ENCODE results near the gene QPCTL. TPM values are rescaled to one million over a fixed set of nuclear protein-coding genes. Genes with fewer than 3 reads are reported as not detected.

Gene QPCTL
- total and polyA plus RNA-seq, 10 of the 15 experiments (the other 5 are each of a cell fraction or from before 2014, with no cell fraction given), result 1.1 to 22.6 (median 11.2) TPM

- no peak for TF ChIP-seq E4F1 (IDR thresholded peaks at IDR 0.05; ENCODE audit: borderline replicate concordance, partially characterized antibody)
- TF ChIP-seq CHD4 (IDR thresholded peaks at IDR 0.05), result no peak
These were observed 49.2 kb upstream of the QPCTL start (continued) for GRCh38 chr19:45643024-45643926.

GRCh38 chr19:45643927-45644771, 48.3 kb upstream of the QPCTL start:
- H3K27ac ChIP-seq (ENCODE audit: control insufficient read depth, insufficient read depth), result no peak overlapping the region; the same call in 1 of the 2 replicates
- no peak overlapping the region for H3K9ac ChIP-seq (ENCODE audit: control insufficient read depth, insufficient read depth, low read length)
- ChIA-PET CTCF (interaction anchor here (0.7 to 3.9 kb wide), 26 partner anchors 20 to 216 kb away, joined by 3 to 43 read pairs (median 4); partner anchors contain the start of genes FOSB, GIPR, QPCTL and SNRPD2), POLR2A (interaction anchor here (1.0 to 3.7 kb wide), 5 partner anchors 24 to 204 kb away, joined by 3 to 20 read pairs (median 7); partner anchors contain the start of genes GIPR and VASP), SMC1A (ENCODE audit: uncharacterized antibody, unreplicated experiment) (interaction anchor here (0.6 to 5.3 kb wide), 9 partner anchors 29 to 216 kb away, joined by 3 to 39 read pairs (median 4); partner anchors contain the start of gene OPA3), RAD21 (ENCODE audit: unreplicated experiment) (interaction anchor here (0.6 to 4.3 kb wide), 10 partner anchors 13 to 242 kb away, joined by 3 to 47 read pairs (median 4); partner anchors contain the start of gene GIPR)
- peaks cover under 1% of the 10 kb centered on the region for H3K79me2 ChIP-seq (ENCODE audit: control insufficient read depth, insufficient read depth, low read length)
- peaks cover 29% of the 10 kb centered on the region for H3K4me1 ChIP-seq (ENCODE audit: control insufficient read depth, insufficient read depth, low read length)
- intact Hi-C loops (cut with micrococcal nuclease; ENCODE audit: unreplicated experiment) (loop anchor here (1.0 to 10.0 kb wide), 6 partner anchors 25 to 239 kb away; partner anchors contain the start of genes GIPR, POLR1G, PPP1R13L and VASP), in situ Hi-C loops (cut with MboI) (loop anchor here (10.0 kb wide), 1 partner anchor 119 kb away; no protein-coding TSS in a partner anchor)
- H2AFZ ChIP-seq (ENCODE audit: control insufficient read depth, low read depth, low read length), result peak overlapping the region; percentile 51
- WGBS (ENCODE audit: insufficient coverage, insufficient replicate concordance, low lambda C conversion rate, missing lambda C conversion rate), result 60% methylated on average over 14 of the region's 14 CpGs
- H4K20me1 ChIP-seq (ENCODE audit: control insufficient read depth, insufficient read depth), result no peaks in the 10 kb centered on the region
- no peak for ATAC-seq
- TF ChIP-seq KLF5 (IDR thresholded peaks at IDR 0.05; ENCODE audit: partially characterized antibody) (no peak), MLLT1 (IDR thresholded peaks at IDR 0.05) (0 out of 2 replicates have a peak, but pooled peaks have one; percentile 49)
- H3K36me3 ChIP-seq (ENCODE audit: control insufficient read depth in 2 of 2, insufficient read depth in 2 of 2, low read length in 1 of 2), result no peaks in the 10 kb centered on the region
- BruUV-seq (replicated peaks), result no TSS peak
- H3K27me3 ChIP-seq (replicated peaks in 1 of 2; ENCODE audit: control insufficient read depth in 2 of 2, insufficient read depth in 2 of 2, low read length in 1 of 2), result no peaks in the 10 kb centered on the region
- H3K4me3 ChIP-seq, result peak overlapping the region; percentile 53; the same call in 1 of the 2 replicates
- H3K9me3 ChIP-seq (replicated peaks; ENCODE audit: control insufficient read depth, insufficient read depth, low read length), result no peaks in the 10 kb centered on the region
- H3K4me2 ChIP-seq (ENCODE audit: control insufficient read depth, insufficient read depth), result peak overlapping the region; percentile 81
- no peak for DNase-seq (ENCODE audit: low read depth, low spot score)
- no peak for FAIRE-seq
